Stomach (tissue), 8 donors: Measurements from ENCODE around the gene KLHDC10. TPM values are rescaled to one million over a fixed set of nuclear protein-coding genes. Genes with fewer than 3 reads are reported as not detected.

ENCODE experiments used
- polyA plus RNA-seq, 3 donors: library from polyadenylated mRNA; stranded (reverse); fragments of 200-250 nt; gene quantifications; one replicate each; pipeline ENCODE4 v1.2.3, GENCODE V29; 2013
- small RNA-seq, 4 donors: library from RNA; depleted of rRNA; stranded (forward); fragments of <200 nt; gene quantifications; one replicate each; pipeline ENCODE3, GENCODE V24; 2016
- total RNA-seq, 5 donors: library from RNA; depleted of rRNA; stranded (reverse); fragments of >200 nt; gene quantifications; one replicate each; pipeline versions ENCODE4 v1.1.0 to v1.2.3, GENCODE V29; 2014 to 2016
- donor health status: healthy with polysubstance abuse.
- donor health status: Bipolar disorder and iron deficiency.
- donor health status: healthy.

Gene KLHDC10
- total and polyA plus RNA-seq, 8 donors = 5.8 to 49.0 (median 22.5) TPM

Small RNA genes lying within 50 kb of the gene (small RNA-seq; reads per million reads assigned to genes)
- 0 reads per million in 4 donors for gene RNA5SP245

Other genes starting within 250 kb of the KLHDC10 start
- 100 to 1,000 TPM in 1 of 5 donors, 10 to 100 TPM in 4; 47.8 to 150 (median 59.8) TPM for gene UBE2H, start 117.6 kb upstream of the KLHDC10 start, total RNA-seq
- 10 to 100 TPM; 19.2 to 37.7 (median 28.1) TPM for gene UBE2H, start 117.6 kb upstream of the KLHDC10 start, polyA plus RNA-seq
- gene ZC3HC1, start 19.2 kb upstream of the KLHDC10 start, total RNA-seq = 10 to 100 TPM in 1 of 5 donors, 1 to 10 TPM in 3, under 1 TPM in 1; 0.29 to 14.1 (median 5.8) TPM
- gene ZC3HC1, start 19.2 kb upstream of the KLHDC10 start, polyA plus RNA-seq = 10 to 100 TPM in 2 of 3 donors, 1 to 10 TPM in 1; 8.6 to 11.9 (median 10.5) TPM
- gene TMEM209, start 134.9 kb downstream of the KLHDC10 start, total RNA-seq = 10 to 100 TPM in 4 of 5 donors, 1 to 10 TPM in 1; 6.1 to 24.6 (median 13.2) TPM
- gene TMEM209, start 134.9 kb downstream of the KLHDC10 start, polyA plus RNA-seq = 1 to 10 TPM; 3.2 to 5.2 (median 4.3) TPM
- not detected for gene SSMEM1, start 137.3 kb downstream of the KLHDC10 start, total RNA-seq
- not detected for gene SSMEM1, start 137.3 kb downstream of the KLHDC10 start, polyA plus RNA-seq
- gene CPA2, start 196.3 kb downstream of the KLHDC10 start, total RNA-seq = 10 to 100 TPM in 3 of 5 donors, 1 to 10 TPM in 1, not detected in 1; 4.1 to 65.8 (median 40.9) TPM
- 10 to 100 TPM; 54.9 to 62.8 (median 58.3) TPM for gene CPA2, start 196.3 kb downstream of the KLHDC10 start, polyA plus RNA-seq
- gene CPA4, start 222.6 kb downstream of the KLHDC10 start, total RNA-seq = not detected
- gene CPA4, start 222.6 kb downstream of the KLHDC10 start, polyA plus RNA-seq = under 1 TPM in 2 of 3 donors, not detected in 1; 0.12 to 0.90 TPM